ENCODE measurements around the gene NCBP3.
"Not testable (repeated sequence)": the region's sequence is repeated elsewhere in the genome, so short reads cannot be mapped to it uniquely, and the experiment has no call there.

The NCBP3 gene

DNA sequence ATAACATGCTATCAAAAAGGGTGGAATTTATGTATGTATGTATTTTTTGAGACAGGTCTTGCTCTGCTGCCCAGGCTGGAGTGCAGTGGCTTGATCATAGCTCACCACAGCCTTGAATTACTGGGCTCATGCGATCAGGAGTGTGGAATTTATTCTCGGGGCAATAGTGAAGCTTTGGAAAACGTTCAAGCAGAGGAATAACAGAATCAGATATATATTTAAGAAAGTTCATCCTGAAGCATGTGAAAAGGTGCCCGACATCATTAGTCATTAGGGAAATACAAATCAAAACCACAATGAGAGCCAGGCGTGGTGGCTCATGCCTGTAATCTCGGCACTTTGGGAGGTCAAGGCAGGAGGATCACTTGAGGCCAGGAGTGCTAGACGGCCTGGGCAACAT lies 37.3 kb downstream of the NCBP3 start:
- DNase-seq = no peak

DNA sequence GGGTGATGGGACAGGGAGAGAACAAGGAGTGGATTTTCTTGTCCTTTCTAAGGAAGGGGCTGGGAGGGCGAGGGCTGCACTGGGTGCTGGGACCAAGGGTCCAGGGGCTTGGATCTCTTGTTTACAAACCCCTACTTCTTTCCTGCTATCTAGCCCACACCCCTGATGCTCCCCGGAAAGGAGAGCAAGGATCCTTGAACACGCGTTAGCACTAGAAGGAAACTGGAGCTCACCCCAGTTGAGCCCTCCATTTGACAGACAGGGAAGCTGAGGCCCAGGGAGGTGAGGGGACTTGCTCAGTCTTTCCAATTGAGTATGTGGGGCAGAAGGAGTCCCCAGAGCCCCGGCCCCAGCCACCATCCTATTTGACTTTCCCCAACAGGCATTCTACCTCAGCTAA lies 40.5 kb downstream of the NCBP3 start:
- no peak for DNase-seq

DNA sequence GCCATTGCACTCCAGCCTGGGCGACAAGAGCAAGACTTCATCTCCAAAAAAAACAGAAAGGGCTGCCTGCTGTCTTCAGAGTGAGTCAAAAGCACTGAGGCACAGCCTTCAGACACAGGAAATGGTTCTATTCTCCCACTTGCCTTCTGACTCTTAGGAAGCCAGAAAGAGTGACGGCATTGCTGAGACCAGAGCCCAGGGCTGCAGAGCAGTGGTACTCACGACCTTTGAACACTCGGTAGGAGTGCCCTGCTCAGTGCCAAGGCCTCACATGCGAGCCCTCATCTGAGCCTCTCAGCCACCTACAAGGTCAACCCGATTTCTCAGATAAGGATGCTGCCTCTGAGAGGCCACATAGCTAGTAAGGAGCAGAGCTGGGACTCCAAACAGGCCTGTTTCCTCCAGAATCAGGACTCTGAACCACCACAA lies 41.5 kb downstream of the NCBP3 start:
- no peak for DNase-seq

DNA sequence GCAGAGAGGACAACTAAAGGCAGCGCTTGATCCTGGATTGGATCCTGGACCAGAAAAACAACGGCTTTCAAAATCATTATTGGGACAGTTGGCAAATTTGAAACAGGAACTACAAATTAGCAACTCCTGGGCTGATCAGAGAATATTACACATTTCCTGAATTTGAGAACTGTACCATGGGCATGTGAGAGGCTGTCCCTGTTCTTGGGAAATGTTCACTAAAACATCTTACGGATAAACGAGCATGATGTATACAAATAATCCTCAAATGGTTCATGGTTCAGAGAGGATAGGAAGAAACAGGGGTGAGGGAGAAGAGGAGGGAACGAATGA lies 42.8 kb downstream of the NCBP3 start:
- DNase-seq = no peak

DNA sequence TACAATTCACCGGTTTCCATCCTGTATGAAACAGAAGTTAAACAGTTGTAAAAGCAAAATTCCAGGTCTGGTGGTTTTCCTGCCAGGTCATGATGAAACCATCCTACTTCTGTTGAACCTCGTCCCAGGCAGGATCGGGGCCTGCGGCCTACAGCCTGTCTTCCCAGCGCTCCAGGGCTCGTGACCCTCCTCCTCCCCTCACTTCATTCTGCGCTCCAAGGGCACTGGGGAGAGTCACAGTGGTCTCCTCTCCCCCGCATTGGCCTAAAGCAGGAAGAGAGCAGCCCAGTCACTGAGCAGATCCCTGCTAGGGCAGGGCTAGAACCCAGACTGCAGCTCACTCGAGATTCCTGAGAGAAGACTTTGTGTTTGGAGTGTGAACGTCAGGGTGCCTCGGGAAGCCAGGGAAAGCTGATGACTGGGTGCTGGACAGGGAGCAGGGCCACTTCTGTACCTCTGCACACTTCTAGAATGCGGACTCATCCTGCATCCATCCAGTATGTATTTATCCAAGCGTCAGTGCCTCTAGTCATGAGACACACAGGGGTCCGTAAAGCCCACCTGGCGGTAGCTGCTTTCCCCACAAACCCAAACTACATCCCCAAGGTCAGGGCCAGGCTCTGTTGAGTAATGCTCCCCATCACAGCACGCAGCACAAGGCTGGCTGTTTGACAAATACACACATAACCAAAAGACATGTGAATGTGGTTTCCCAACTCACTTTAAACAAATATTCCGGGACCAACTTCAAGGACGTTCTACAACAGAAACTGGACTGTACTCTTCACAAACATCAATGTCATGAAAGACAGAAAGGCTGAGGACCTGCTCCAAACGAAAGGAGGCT lies 43.4 kb downstream of the NCBP3 start:
- peak; percentile 80 for DNase-seq

GRCh38 chr17:3801792-3802191 lies 44.3 kb downstream of the NCBP3 start:
- DNase-seq = no peak

DNA sequence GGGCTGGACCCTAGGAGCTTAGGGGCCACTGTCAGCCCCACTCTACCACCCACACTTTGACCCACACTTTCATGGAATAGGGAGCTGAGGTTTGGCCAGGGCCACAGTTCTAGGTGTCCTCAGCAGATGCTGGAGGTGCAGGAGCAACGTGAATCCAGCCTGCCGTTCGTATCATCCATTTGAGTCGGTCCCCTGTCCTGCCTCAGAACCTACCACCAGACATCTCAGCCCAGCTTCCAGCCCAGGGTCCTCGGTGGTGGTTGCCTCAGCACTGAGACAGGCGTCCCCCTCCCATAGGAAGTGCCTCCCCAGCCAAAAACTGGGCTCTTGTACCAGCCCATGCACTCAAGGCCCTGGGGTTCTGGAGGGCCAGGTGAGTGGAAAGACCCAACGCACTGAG lies 44.7 kb downstream of the NCBP3 start:
- no peak for DNase-seq

DNA sequence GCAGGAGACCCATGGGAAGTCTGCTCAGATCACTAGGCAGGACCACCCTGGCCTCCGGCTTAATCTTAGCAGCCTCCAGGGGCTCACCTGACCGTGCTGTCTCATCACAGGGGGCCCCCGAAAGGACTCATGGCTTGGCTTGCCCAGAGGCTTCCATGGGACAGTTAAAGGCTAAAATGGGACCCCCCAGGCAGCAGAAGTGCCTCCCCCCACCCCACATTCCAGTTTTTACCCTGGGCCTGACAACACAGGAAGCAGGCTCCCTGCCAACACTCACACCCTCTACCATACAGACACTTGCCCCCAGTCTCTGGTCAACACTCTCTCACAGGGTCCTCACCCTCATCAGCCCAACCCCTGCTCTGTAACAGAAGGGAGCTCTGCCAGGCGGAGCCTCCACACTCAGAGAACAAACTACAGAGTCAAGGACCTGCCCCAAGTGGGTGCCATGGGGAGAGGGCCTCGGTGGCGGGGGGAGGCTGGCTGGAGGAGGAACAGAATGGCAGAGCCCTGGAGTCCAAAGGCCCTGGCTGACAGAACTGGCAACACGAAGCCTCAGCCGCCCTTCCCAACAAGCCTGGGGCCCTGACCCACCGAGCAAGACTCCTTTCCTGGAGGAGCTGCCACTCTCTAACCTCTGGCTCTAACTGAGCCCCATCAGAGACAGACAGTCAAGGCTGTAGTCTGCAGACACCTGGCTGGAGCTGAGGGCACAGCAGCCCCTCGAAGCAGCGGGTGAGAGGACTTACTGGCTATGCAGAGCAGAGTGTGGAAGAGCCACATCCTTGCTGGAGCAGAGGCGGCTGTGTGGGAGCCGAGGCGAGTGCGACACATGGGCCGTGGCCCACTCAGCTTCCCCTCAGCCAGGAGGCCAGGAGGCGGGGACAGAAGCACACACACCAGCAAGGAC lies 45.4 kb downstream of the NCBP3 start, which contains the start of gene ITGAE:
Gene ITGAE, minus strand, starts transcription at position 827 of the 910 bp plus-strand sequence. Its CDS starts 44 bp downstream, at position 783.
- no peak for DNase-seq

- no peak for DNase-seq
These were observed 46.7 kb downstream of the NCBP3 start for GRCh38 chr17:3799181-3799945.

DNA sequence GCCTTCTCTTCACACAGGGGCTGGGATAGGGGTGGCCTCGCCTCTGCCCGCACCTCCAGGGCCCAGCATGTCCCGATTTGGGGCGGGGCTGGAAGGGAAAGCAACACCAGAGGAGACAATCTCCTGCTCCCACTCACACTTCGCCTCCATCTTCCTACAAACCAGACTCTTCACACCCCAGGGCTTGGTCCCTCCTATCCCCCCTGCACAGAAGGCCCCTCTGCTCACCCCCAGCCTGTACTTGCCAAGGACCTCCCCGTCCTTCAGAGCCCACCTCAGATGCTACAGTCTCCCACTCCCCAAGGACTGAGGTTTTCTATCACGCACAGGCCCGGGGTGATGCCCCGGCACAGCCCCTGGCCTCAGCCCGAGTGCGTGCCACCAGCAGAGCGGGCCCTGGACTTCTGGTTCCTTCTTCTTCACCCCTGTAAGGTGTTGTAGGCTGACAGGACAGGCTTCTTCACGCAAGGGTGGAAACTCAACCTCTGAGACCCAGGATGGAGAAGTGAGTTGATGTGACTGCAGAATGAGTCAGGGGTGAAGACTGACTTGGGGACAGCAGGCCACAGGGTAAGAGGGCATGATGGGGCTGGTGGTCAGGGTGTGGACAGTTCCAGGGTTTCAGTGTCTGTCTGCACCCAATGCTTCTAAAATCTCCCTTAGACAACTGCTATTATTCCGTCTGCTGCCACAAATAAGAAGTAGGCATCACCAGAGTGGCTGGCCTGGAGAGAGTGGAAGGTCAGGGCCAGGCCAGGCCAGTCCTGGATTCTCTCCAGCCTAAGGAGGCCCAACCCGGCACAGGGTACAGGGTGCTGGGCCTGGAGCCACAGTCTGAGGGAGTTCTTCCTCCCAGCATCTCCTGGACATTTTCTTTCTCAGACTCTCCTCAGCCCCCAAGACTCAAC lies 47.5 kb downstream of the NCBP3 start:
- DNase-seq = no peak

- DNase-seq = no peak
These were observed 49.2 kb downstream of the NCBP3 start for GRCh38 chr17:3796822-3797170.

DNA sequence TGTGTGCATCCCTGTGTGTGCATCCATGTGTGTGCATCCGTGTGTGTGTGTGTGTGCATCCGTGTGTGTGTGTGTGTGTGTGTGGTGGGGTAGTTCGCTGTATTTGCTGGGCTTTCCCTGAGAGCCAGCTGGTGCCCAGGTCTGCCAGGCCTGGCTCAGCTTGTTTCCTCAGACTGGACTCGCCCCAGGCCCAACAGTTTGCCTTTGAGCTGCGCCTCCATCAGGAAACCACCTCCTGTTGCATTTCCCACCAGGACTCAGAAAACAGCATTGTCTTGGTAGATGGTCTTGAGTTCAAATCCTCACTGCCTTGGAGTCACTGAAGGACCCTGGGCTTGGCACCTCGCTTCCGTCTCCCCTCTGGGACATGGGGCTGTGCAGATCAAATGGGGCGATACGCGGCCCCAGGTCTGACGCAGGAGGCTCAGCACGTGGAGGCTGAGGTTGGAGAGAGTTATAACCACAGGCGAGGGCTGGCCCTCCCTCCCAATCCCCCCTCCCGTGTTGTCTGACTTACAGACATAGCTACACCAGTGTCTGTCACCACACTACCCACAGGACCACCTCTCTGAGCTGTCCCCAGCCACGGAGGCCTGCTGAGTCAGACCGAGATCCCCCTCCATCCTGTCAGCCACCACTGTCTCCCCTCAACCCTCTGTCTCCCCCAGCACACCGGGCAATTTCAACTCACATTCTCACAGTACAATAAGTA lies 49.8 kb downstream of the NCBP3 start:
- no peak for DNase-seq

- no peak for DNase-seq
These were observed 50.5 kb downstream of the NCBP3 start for GRCh38 chr17:3795390-3796102.

GRCh38 chr17:3794557-3795389 lies 51.3 kb downstream of the NCBP3 start:
- peak; percentile 72 for DNase-seq

GRCh38 chr17:3794152-3794551 lies 51.9 kb downstream of the NCBP3 start:
- DNase-seq = not testable (repeated sequence)

DNA sequence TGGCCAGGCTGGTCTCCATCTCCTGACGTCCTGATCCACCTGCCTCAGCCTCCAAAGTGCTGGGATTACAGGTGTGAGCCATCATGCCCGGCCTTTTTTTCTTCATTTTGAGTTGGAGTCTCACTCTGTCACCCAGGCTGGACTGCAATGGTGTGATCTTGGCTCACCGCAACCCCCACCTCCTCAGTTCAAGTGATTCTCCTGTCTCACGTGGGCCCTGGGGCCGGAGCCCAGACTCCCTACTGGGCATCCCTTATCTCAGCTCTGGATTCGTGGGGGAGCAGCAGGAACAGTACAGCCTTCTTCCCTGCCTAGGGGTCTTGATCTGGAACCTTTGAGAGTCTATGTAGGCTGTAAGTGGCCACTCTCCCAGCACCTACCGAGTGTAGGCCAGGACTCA lies 52.8 kb downstream of the NCBP3 start:
- not testable (repeated sequence) for DNase-seq

GRCh38 chr17:3792481-3792880 lies 53.6 kb downstream of the NCBP3 start:
- DNase-seq = no peak

DNA sequence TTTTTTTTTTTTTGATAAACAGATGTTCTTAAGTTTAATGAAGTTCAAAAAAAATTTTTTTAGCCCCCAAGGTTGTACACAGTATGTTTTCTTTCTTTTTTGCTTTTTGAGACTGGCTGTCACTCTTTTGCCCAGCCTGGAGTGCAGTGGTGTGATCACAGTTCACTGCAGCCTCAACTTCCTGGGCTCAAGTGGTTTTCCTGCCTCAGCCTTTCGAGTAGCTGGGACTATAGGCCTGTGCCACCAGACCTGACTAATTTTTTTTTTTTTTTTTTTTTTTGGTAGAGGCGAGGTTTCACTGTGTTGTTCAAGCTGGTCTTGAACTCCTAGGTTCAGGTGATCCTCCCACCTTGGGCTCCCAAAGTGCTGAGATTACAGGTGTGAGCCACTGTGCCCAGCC lies 57.8 kb downstream of the NCBP3 start:
- DNase-seq = no peak

DNA sequence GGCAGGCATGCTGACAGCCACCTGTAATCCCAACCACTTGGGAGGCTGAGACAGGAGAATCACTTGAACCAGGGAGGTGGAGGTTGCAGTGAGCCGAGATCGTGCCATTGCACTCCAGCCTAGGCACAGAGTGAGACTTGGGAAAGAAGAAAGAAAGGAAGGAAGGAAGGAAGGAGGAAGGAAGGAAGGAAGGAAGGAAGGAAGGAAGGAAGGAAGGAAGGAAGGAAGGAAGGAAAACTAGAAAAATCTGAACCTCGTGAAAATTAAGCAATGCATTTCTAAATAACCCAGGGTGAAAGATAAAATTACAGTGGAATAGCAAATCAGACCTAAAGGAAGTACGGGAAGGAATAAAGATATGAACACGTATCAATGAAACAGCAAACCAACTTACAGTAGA lies 60.7 kb downstream of the NCBP3 start:
- not testable (repeated sequence) for DNase-seq

DNA sequence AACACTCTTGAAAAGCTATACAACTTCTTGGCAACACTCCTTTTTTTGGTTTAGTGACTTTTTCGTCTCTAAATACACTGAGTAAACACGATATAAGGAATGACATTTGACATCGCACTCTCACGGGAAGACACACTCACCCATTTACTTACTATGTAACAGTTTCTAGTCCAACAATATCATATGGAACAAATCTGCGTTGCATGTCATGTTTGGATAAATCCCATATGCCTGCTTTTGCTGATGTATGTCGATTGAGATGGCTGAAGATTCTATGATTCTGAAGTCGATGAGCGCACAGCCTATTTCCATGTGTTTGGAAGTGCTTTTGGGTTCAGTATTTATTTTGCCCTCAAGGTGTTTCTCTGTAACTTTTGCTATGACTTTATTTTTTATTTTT lies 63.3 kb downstream of the NCBP3 start:
- DNase-seq = no peak
